Choroid plexus epithelial cell (primary cell): ENCODE measurements around the gene FOXP1.

Source experiments
- DNase-seq: peaks from one replicate; pipeline ENCODE4 v3.0.0-alpha.2; 2010; ENCODE audit warnings: low read depth
- H3K4me3 ChIP-seq: 2 replicates; pipeline ENCODE4 v1.5.1; 2011; ENCODE audit warnings: low read depth, mild to moderate bottlenecking, control low read depth, low read length, moderate library complexity
- CTCF ChIP-seq: conservative IDR thresholded peaks from 2 replicates; pipeline ENCODE4 v1.5.1; 2011; ENCODE audit warnings: low read depth, mild to moderate bottlenecking, control low read depth, inconsistent platforms, low read length, moderate library complexity

Gene FOXP1

GRCh38 chr3:71525391-71525790 is 58.1 kb downstream of the FOXP1 start:
- no peak for DNase-seq
- H3K4me3 ChIP-seq = no peak overlapping the region
- TF ChIP-seq CTCF = no peak

- DNase-seq = no peak
- H3K4me3 ChIP-seq = no peak overlapping the region
- no peak for TF ChIP-seq CTCF
These were observed 58.9 kb downstream of the FOXP1 start for GRCh38 chr3:71524672-71525071.

GRCh38 chr3:71523628-71524027 is 59.9 kb downstream of the FOXP1 start:
- no peak for TF ChIP-seq CTCF
- DNase-seq = no peak

GRCh38 chr3:71521940-71522876 is 61.3 kb downstream of the FOXP1 start:
- no peak overlapping the region for H3K4me3 ChIP-seq
- no peak for TF ChIP-seq CTCF
- no peak for DNase-seq

More at GRCh38 chr3:71523628-71524027, 59.9 kb downstream of the FOXP1 start:
- no peak overlapping the region for H3K4me3 ChIP-seq

GRCh38 chr3:71521021-71521352 is 62.5 kb downstream of the FOXP1 start:
- DNase-seq = no peak
- TF ChIP-seq CTCF = no peak
- no peak overlapping the region for H3K4me3 ChIP-seq

GRCh38 chr3:71520161-71521020 is 63.1 kb downstream of the FOXP1 start:
- TF ChIP-seq CTCF = peak; percentile 3
- DNase-seq = peak; percentile 94
- no peak overlapping the region for H3K4me3 ChIP-seq
